Astrocyte (in vitro differentiated cells and primary cell): ENCODE results near the gene SHROOM3. TPM values are rescaled to one million over a fixed set of nuclear protein-coding genes. Genes with fewer than 3 reads are reported as not detected.
A peak's percentile ranks its signal among the peaks of the same experiment; 100 is the strongest.

Experiments used
- DNase-seq: peaks from one replicate; pipeline ENCODE4 v3.0.0-alpha.2; 2010; ENCODE audit warnings: low read depth
- FAIRE-seq: peaks from 2 replicates; lab custom pipeline; 2011; peaks lifted over from hg19 to GRCh38; lab: Jason Lieb, UNC
- H2AFZ ChIP-seq: 2 replicates; pipeline ENCODE4 v1.6.0; 2012; ENCODE audit warnings: low read depth, low read length, inconsistent platforms
- H3K27ac ChIP-seq: 2 replicates; pipeline ENCODE4 v1.5.1; 2011; ENCODE audit warnings: low read depth, low read length, inconsistent platforms
- H3K27me3 ChIP-seq: 2 replicates; pipeline ENCODE4 v1.6.0; 2011; ENCODE audit warnings: low read length, inconsistent platforms; ENCODE audit not compliant: insufficient read depth
- H3K36me3 ChIP-seq: 2 replicates; pipeline ENCODE4 v1.5.1; 2011; ENCODE audit warnings: low read length, inconsistent platforms; ENCODE audit not compliant: insufficient read depth
- H3K4me1 ChIP-seq: 2 replicates; pipeline ENCODE4 v1.5.1; 2011; ENCODE audit warnings: low read length, inconsistent platforms; ENCODE audit not compliant: insufficient read depth
- H3K4me2 ChIP-seq: 2 replicates; pipeline ENCODE4 v1.6.0; 2012; ENCODE audit warnings: low read length, inconsistent platforms
- H3K4me3 ChIP-seq: 2 replicates; pipeline ENCODE4 v1.5.1; 2011; ENCODE audit warnings: low read depth, mild to moderate bottlenecking, low read length, inconsistent platforms; ENCODE audit not compliant: insufficient read depth
- H3K79me2 ChIP-seq: 2 replicates; pipeline ENCODE4 v1.6.0; 2012; ENCODE audit warnings: mild to moderate bottlenecking, low read length, inconsistent platforms; ENCODE audit not compliant: insufficient read depth
- H3K9ac ChIP-seq: 2 replicates; pipeline ENCODE4 v1.6.0; 2012; ENCODE audit warnings: mild to moderate bottlenecking, low read length, inconsistent platforms
- H3K9me3 ChIP-seq: 2 replicates; pipeline ENCODE4 v1.5.1; 2012; ENCODE audit warnings: low read depth, mild to moderate bottlenecking, low read length, inconsistent platforms; ENCODE audit not compliant: insufficient read depth
- H4K20me1 ChIP-seq: 2 replicates; pipeline ENCODE4 v1.6.0; 2012; ENCODE audit warnings: low read length, inconsistent platforms; ENCODE audit not compliant: insufficient read depth
- H3K27ac Mint-ChIP-seq: one replicate; pipeline ENCODE4 v1.8.0; 2021; ENCODE audit warnings: mild to moderate bottlenecking, mixed read lengths; ENCODE audit not compliant: unreplicated experiment
- H3K27me3 Mint-ChIP-seq: one replicate; pipeline ENCODE4 v1.8.0; 2021; ENCODE audit warnings: low read depth, mixed read lengths; ENCODE audit not compliant: unreplicated experiment
- H3K36me3 Mint-ChIP-seq: one replicate; pipeline ENCODE4 v1.8.0; 2021; ENCODE audit warnings: low read depth, mixed read lengths; ENCODE audit not compliant: unreplicated experiment
- H3K4me1 Mint-ChIP-seq: one replicate; pipeline ENCODE4 v1.8.0; 2021; ENCODE audit warnings: low read depth, mixed read lengths; ENCODE audit not compliant: unreplicated experiment
- H3K4me3 Mint-ChIP-seq: one replicate; pipeline ENCODE4 v1.8.0; 2021; ENCODE audit warnings: mild to moderate bottlenecking, moderate library complexity, mixed read lengths; ENCODE audit not compliant: unreplicated experiment
- H3K9me3 Mint-ChIP-seq: one replicate; pipeline ENCODE4 v1.8.0; 2021; ENCODE audit warnings: mild to moderate bottlenecking, mixed read lengths; ENCODE audit not compliant: unreplicated experiment
- EZH2 ChIP-seq: IDR thresholded peaks from 2 replicates; pipeline ENCODE4 v1.6.1; 2012; ENCODE audit warnings: mild to moderate bottlenecking, low read length, inconsistent platforms; ENCODE audit not compliant: insufficient read depth
- total RNA-seq: library from RNA; stranded (reverse); gene quantifications from 2 replicates; pipeline ENCODE4 v1.2.1, GENCODE V29; 2021
- TF ChIP-seq, protein P1 (sequence below): IDR thresholded peaks from 2 replicates; pipeline ENCODE4 v1.5.1; 2011; ENCODE audit warnings: low read depth, mild to moderate bottlenecking, inconsistent platforms, low read length, moderate library complexity; ENCODE audit not compliant: insufficient read depth

The SHROOM3 gene
- total RNA-seq, 1 donor from 2014 or later, result 64.6 TPM

DNA sequence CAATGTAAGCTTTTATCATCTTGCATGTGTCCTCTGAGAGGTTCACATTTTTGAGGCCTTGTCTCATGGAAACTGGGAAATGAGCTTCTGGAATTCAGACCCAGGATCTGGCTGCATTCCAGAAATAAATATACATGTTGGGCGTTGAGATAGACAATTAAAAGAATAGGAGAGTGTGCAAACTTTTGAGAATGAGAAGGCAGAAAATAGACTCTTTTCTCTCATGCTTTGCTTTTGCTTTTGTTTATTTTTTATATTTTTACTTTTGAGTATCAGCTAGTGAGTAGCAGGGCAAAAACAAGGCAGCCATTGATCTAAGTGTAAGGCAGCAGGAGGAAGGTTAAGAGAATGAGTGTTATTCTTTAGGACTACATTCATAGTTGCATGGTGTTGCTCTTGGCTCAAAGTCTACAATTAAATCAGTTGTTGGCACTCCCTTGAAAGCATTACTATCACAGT lies 12.4 kb downstream of the SHROOM3 start:
- no peaks in the 10 kb centered on the region for H3K27me3 ChIP-seq
- H3K9ac ChIP-seq, result no peak overlapping the region
- no peaks in the 10 kb centered on the region for H3K27me3 Mint-ChIP-seq
- H3K27ac Mint-ChIP-seq, result peak overlapping the region; percentile 94
- peak; percentile 85 for DNase-seq
- peaks cover 23% of the 10 kb centered on the region for H3K79me2 ChIP-seq
- H3K4me1 ChIP-seq, result peaks cover 34% of the 10 kb centered on the region
- no peaks in the 10 kb centered on the region for H4K20me1 ChIP-seq
- no peak overlapping the region for H3K4me3 Mint-ChIP-seq
- no peak for TF ChIP-seq EZH2
- TF ChIP-seq, protein P1, sequence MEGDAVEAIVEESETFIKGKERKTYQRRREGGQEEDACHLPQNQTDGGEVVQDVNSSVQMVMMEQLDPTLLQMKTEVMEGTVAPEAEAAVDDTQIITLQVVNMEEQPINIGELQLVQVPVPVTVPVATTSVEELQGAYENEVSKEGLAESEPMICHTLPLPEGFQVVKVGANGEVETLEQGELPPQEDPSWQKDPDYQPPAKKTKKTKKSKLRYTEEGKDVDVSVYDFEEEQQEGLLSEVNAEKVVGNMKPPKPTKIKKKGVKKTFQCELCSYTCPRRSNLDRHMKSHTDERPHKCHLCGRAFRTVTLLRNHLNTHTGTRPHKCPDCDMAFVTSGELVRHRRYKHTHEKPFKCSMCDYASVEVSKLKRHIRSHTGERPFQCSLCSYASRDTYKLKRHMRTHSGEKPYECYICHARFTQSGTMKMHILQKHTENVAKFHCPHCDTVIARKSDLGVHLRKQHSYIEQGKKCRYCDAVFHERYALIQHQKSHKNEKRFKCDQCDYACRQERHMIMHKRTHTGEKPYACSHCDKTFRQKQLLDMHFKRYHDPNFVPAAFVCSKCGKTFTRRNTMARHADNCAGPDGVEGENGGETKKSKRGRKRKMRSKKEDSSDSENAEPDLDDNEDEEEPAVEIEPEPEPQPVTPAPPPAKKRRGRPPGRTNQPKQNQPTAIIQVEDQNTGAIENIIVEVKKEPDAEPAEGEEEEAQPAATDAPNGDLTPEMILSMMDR, result no peak
- H3K4me3 ChIP-seq, result no peak overlapping the region
- H3K9me3 ChIP-seq, result no peaks in the 10 kb centered on the region
- no peaks in the 10 kb centered on the region for H3K36me3 ChIP-seq
- no peaks in the 10 kb centered on the region for H3K9me3 Mint-ChIP-seq
- H3K27ac ChIP-seq, result peak overlapping the region; percentile 64
- H2AFZ ChIP-seq, result no peak overlapping the region
- peaks cover 39% of the 10 kb centered on the region for H3K4me1 Mint-ChIP-seq
- H3K36me3 Mint-ChIP-seq, result peaks cover 2% of the 10 kb centered on the region
- peak overlapping the region; percentile 38 for H3K4me2 ChIP-seq
- no peak for FAIRE-seq

GRCh38 chr4:76448211-76448610 lies 13.2 kb downstream of the SHROOM3 start:
- no peak overlapping the region for H3K4me3 Mint-ChIP-seq
- peaks cover 2% of the 10 kb centered on the region for H3K36me3 Mint-ChIP-seq
- Histone ChIP-seq H3K36me3 (no peaks in the 10 kb centered on the region), H3K27me3 (no peaks in the 10 kb centered on the region), H3K9me3 (no peaks in the 10 kb centered on the region), H3K27ac (no peak overlapping the region), H3K4me1 (peaks cover 34% of the 10 kb centered on the region), H3K4me3 (no peak overlapping the region), H4K20me1 (no peaks in the 10 kb centered on the region), H3K9ac (no peak overlapping the region), H3K79me2 (peaks cover 23% of the 10 kb centered on the region), H3K4me2 (no peak overlapping the region), H2AFZ (no peak overlapping the region)
- H3K27ac Mint-ChIP-seq, result peak overlapping the region; percentile 55
- no peak for FAIRE-seq
- peaks cover 39% of the 10 kb centered on the region for H3K4me1 Mint-ChIP-seq
- no peaks in the 10 kb centered on the region for H3K9me3 Mint-ChIP-seq
- no peaks in the 10 kb centered on the region for H3K27me3 Mint-ChIP-seq
- no peak for TF ChIP-seq EZH2
- TF ChIP-seq, protein P1, result no peak
- no peak for DNase-seq

- TF ChIP-seq EZH2, result no peak
- TF ChIP-seq, protein P1, result no peak
- Histone ChIP-seq H3K9ac (no peak overlapping the region), H2AFZ (no peak overlapping the region), H3K4me1 (peaks cover 34% of the 10 kb centered on the region), H3K9me3 (no peaks in the 10 kb centered on the region), H4K20me1 (no peaks in the 10 kb centered on the region), H3K4me2 (peak overlapping the region; percentile 9), H3K79me2 (peaks cover 19% of the 10 kb centered on the region), H3K27ac (no peak overlapping the region), H3K4me3 (no peak overlapping the region), H3K36me3 (no peaks in the 10 kb centered on the region), H3K27me3 (no peaks in the 10 kb centered on the region)
- Mint-ChIP-seq H3K27ac (peak overlapping the region; percentile 93), H3K4me1 (peaks cover 39% of the 10 kb centered on the region), H3K27me3 (no peaks in the 10 kb centered on the region), H3K36me3 (peaks cover 2% of the 10 kb centered on the region), H3K9me3 (peaks cover 1% of the 10 kb centered on the region), H3K4me3 (no peak overlapping the region)
- no peak for FAIRE-seq
- peak; percentile 86 for DNase-seq
These were observed 14.3 kb downstream of the SHROOM3 start for GRCh38 chr4:76449362-76449767.
